Measurements from ENCODE around the gene TNPO1.
A peak's percentile ranks its signal among the peaks of the same experiment; 100 is the strongest.

The TNPO1 gene

GRCh38 chr5:72847989-72848473 is 31.6 kb downstream of the TNPO1 start:
- no peak for TF ChIP-seq CTCF (IDR thresholded peaks at IDR 0.05; ENCODE audit: low read depth, low read length)
- H3K4me3 ChIP-seq (replicated peaks in 1 of 2; ENCODE audit: low read depth in 2 of 2, low read length in 2 of 2), result peak overlapping the region; percentile 71 to 79
- DNase-seq (ENCODE audit: low read depth in 2 of 2), result peak; percentile 93 to 95

- TF ChIP-seq CTCF (IDR thresholded peaks at IDR 0.05; ENCODE audit: low read depth, low read length), result no peak
- peak in 1 of 2 donors; percentile 50 for DNase-seq (ENCODE audit: low read depth in 2 of 2)
- peak overlapping the region; percentile 71 to 79 for H3K4me3 ChIP-seq (replicated peaks in 1 of 2; ENCODE audit: low read depth in 2 of 2, low read length in 2 of 2)
Measured at GRCh38 chr5:72848474-72849428, 32.3 kb downstream of the TNPO1 start.

- peak overlapping the region; percentile 61 to 79 for H3K4me3 ChIP-seq (replicated peaks in 1 of 2; ENCODE audit: low read depth in 2 of 2, low read length in 2 of 2)
- DNase-seq (ENCODE audit: low read depth in 2 of 2), result no peak
- no peak for TF ChIP-seq CTCF (IDR thresholded peaks at IDR 0.05; ENCODE audit: low read depth, low read length)
Measured at GRCh38 chr5:72849546-72849945, 33.1 kb downstream of the TNPO1 start.

GRCh38 chr5:72850113-72850512 is 33.7 kb downstream of the TNPO1 start:
- TF ChIP-seq CTCF (IDR thresholded peaks at IDR 0.05; ENCODE audit: low read depth, low read length), result no peak
- no peak for DNase-seq (ENCODE audit: low read depth in 2 of 2)
- peak overlapping the region; percentile 61 to 79 for H3K4me3 ChIP-seq (replicated peaks in 1 of 2; ENCODE audit: low read depth in 2 of 2, low read length in 2 of 2)

DNA sequence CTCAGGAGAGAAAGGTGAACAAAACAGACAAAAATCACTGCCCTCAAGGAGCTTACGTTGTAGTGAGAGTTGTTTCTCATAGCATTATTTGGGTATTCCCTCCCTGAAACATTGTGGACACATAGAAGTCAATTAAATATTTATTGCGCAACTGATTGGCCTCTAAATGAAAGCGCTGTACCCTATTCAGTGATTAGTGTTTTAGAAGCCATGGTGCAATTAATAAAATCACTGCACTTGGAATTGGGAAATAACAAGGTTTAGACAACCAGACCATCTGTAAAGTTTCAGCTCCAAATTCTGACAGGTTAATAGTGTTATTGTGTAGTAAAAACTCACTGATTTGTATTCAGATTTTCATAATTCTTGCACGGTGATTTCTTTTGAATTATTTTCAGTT is 35.9 kb downstream of the TNPO1 start:
- no peak for DNase-seq (ENCODE audit: low read depth in 2 of 2)
- TF ChIP-seq CTCF (IDR thresholded peaks at IDR 0.05; ENCODE audit: low read depth, low read length), result no peak
- H3K4me3 ChIP-seq (replicated peaks in 1 of 2; ENCODE audit: low read depth in 2 of 2, low read length in 2 of 2), result no peak overlapping the region

DNA sequence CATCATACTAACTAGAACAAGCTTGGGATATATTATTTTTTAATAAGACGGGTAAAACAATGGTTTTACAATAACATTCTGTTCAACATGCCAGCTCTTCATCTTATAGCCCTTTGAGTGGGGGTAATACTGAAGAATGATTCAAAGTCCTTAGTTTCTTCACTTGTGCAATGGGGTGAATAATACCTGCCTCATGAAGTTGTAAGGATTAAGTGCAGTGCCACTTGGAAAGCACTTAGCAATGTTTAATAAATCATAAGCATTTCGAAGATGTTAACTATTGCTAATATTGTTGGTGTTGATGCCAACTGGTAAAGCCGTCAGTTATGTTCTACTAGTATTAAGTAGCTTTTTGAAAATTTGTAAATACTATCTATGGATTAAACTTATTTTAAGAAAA is 38.0 kb downstream of the TNPO1 start:
- no peak for TF ChIP-seq CTCF (IDR thresholded peaks at IDR 0.05; ENCODE audit: low read depth, low read length)
- H3K4me3 ChIP-seq (replicated peaks in 1 of 2; ENCODE audit: low read depth in 2 of 2, low read length in 2 of 2), result no peak overlapping the region
- DNase-seq (ENCODE audit: low read depth in 2 of 2), result no peak

All from cardiac fibroblast (primary cell).